Left lobe of liver (tissue), 2 donors: ENCODE measurements around the gene LAMA4. TPM values are rescaled to one million over a fixed set of nuclear protein-coding genes. Genes with fewer than 3 reads are reported as not detected.

Source experiments
- ATAC-seq: fragments of 200-7000 bp; cut with Tn5 transposase; one replicate; pipeline ENCODE4 v1.9.1; 2020; ENCODE audit warnings: mild to moderate bottlenecking, moderate library complexity
- DNase-seq: peaks from one replicate; pipeline ENCODE4 v3.0.0-alpha.2; 2020; ENCODE audit warnings: low spot score
- total RNA-seq: library from RNA; stranded (reverse); gene quantifications from one replicate; pipeline ENCODE4 v1.2.1, GENCODE V29; 2021
- donor health status: DM: no; HTN: no; CAD: no; lungs with moderate emphysema.
- donor health status: DM: no; HTN: yes; CAD: no.

LAMA4 gene
- total RNA-seq, 1 donor from 2014 or later, result 2.8 TPM

DNA sequence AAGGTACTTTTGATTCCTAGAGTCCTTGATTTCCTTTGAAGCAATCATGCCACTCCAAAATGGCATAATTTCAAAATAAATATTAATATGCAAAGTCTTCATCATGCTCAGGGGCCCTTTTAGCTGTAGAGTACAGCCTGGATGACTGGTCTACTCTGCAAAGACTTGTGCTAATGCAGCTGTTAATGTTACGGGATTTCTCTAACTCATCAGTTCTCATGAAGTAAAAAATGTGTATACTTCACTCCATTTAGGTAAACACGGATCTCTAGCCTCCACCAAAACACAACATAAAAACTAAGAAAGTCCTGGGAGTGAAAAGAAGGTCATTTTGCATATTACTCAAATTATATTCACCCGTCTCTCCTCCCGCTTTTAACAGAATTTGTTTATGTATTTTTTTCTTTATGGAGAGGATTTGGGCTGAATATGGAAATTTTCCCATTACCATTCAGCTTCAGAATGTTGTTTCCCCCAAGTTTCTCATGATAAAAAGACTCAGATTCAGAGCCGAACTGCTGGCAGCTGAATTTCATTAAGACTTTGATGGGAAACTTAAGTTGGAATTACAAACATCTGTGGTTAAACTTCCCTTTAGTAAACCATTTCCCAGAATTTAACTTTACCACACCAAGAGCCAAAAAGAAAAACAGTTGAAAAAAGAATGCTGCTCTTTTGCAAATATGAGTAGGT, 8.7 kb downstream of the LAMA4 start:
- no peak for DNase-seq
- no peak for ATAC-seq

- ATAC-seq, result no peak
- DNase-seq, result no peak
Measured at GRCh38 chr6:112243861-112244827, 10.2 kb downstream of the LAMA4 start.

DNA sequence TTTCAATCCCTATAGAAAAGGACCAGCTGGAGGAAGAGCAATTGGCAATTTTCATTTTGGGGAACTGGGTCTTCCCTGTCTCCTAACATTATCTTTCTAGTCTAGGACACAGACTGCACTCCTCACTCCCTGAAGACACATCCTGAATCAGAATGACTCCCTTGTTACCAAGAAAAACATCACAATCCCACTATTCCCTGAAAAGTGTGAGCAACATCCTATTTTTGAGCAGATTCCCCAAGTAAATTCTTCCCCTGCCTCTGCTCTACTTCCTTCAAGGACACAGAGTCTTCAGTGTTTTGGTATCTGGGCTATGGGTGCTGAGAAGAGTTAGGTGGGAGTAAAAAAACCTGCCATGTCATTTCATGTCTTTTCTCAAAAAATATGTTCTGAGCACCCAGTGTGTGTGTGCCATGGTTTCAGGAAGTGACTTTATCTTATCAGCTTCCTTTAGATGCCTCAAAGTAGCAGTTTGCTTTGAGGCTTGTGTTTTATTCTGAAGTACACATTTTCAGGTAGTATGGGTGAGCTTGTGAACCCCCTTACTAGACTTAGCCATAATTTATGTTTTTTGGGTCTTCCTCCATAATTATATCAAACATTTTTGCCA, 12.4 kb downstream of the LAMA4 start:
- DNase-seq (no peak), ATAC-seq (no peak)

DNA sequence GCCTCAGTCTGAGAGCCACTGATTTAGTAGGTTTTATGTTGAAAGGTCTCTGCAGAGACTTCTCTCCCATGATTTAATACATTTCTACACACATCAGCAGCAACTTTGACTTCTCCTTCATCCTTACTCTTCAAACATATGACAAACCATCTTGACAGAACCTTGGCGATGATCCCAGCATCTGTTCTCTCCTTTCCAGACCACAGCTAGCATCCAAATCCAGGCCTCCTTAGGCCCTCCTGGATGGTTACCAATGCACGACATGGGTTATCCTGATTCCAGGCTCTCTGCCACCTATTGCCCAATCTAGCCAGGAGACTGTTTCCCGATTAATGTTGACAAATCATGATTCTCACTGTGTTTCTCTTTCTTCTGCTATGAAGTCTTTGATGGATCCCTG, 16.8 kb downstream of the LAMA4 start:
- ATAC-seq (peak; percentile 79), DNase-seq (peak; percentile 72)

DNA sequence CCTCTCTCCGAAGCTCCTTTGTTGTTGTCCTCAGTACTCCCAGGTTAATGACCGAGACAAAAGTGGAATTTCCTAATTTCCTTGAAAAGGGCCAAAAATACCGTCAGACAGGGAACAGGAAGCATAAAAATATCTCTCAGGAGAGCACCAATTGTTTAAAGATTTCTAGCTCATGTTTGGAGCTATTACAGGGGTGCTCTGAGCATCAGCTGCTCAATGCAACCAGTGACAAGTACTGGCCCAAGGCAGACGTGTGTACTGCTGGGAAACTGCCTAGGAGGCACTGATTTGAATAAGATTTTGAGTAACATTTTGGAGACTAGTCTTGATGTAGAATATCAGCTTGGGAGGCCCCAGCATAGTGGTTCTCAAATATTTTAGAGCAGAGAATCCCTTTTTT, 17.3 kb downstream of the LAMA4 start:
- no peak for DNase-seq
- no peak for ATAC-seq

DNA sequence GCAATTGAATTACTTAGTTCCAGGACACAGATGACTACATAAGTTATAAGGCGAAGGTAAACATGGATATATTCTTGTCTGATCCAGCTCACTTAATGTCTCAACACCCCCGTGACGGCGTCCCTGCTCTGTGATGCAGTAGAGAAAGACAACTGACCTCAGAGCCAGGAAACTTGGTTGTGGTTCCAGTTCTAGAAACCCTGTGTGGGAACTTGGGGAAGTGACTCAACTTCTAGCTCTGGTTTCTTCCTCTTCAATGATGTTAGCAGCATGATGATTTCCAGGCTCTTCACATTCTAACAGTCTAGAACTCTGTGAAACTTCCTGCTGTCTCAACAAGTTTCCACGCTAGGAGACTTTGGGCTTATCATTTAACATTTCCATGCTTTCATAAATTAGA, 18.4 kb downstream of the LAMA4 start:
- ATAC-seq, result no peak
- DNase-seq, result no peak

DNA sequence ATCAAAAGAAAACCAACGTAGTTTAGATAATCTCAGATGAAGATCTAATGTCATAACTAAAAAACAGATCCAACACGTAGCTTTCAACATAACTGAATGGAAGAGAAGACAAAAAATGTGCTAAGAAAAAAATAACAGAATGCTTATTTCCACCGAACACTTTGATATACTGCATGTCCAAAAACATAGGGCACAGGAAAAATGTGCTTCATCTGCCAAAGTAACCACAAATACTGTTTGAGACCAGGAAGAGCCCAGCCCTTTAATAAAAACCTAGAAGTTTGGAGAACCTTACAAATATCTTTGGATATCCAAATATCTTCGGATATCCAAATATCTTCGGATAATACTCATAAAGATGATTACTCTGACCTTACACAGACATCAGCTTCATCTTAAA, 19.8 kb downstream of the LAMA4 start:
- ATAC-seq (no peak), DNase-seq (no peak)

DNA sequence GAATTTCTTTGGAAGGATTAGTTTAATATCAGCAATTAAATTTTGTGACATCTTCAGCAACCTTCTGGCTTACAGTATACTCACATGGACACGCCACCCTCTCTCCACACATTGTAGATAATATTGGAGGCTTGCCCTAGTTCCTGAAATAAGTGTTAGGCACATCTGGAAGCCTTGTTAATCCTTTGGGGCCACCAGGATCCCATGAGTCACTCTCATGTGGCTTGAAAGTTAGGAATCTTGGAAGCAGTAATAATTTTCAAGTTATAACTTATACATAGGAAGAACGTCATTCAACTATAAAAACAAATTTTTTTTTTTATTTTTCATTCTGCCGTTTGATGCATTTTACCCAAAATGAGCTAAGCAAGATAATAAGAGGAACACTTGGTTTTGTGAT, 20.5 kb downstream of the LAMA4 start:
- no peak for DNase-seq
- no peak for ATAC-seq

GRCh38 chr6:112232845-112233256, 21.5 kb downstream of the LAMA4 start:
- no peak for DNase-seq

GRCh38 chr6:112231594-112232060, 22.7 kb downstream of the LAMA4 start:
- ATAC-seq (no peak), DNase-seq (no peak)

More at GRCh38 chr6:112232845-112233256, 21.5 kb downstream of the LAMA4 start:
- peak; percentile 73 for ATAC-seq

- DNase-seq (no peak), ATAC-seq (no peak)
Measured at GRCh38 chr6:112231164-112231563, 23.2 kb downstream of the LAMA4 start.

- ATAC-seq, result no peak
- DNase-seq, result no peak
Measured at GRCh38 chr6:112228480-112229332, 25.7 kb downstream of the LAMA4 start.

DNA sequence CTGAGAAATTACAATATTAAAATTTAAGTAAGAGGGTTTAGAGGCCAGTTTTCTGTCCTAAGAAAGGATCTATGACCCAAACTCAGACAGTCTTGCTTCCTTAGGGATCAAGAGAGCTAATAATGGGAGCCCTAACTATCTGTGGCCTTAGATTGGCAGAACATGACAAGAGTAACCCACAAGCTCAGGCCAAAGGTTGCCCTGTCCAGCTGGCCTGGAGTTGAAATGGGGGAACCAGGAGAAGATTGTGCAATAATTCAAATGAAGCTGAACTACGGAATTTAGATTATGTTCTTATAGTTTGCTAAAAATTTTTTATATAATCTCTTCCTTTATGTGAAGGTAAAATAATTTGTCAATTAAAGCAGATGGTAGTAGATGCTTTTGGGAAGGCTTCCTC, 26.4 kb downstream of the LAMA4 start:
- peak; percentile 61 for DNase-seq
- ATAC-seq, result peak; percentile 84

GRCh38 chr6:112227411-112227810, 27.0 kb downstream of the LAMA4 start:
- ATAC-seq (no peak), DNase-seq (no peak)

DNA sequence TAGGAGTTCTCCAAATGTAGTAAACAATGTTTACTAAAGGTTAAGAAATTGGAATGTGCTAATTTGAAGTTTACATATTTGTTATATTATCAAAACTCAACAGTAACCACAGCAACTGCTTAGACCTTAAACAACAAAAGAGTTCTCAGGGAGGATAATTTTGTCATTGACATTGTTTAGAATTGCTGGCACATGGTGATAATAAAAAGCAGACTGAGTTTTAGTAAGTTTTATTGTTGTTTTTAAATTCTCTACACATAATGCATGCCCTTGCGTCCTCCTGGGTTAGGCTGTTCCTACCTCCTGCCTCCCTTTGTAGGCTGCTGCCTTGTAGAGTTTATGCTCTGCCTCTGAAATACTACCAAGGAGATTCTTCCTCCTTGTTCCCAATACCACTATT, 28.7 kb downstream of the LAMA4 start:
- ATAC-seq, result no peak
- DNase-seq, result no peak

- no peak for DNase-seq
- no peak for ATAC-seq
Measured at GRCh38 chr6:112224088-112224487, 30.3 kb downstream of the LAMA4 start.

DNA sequence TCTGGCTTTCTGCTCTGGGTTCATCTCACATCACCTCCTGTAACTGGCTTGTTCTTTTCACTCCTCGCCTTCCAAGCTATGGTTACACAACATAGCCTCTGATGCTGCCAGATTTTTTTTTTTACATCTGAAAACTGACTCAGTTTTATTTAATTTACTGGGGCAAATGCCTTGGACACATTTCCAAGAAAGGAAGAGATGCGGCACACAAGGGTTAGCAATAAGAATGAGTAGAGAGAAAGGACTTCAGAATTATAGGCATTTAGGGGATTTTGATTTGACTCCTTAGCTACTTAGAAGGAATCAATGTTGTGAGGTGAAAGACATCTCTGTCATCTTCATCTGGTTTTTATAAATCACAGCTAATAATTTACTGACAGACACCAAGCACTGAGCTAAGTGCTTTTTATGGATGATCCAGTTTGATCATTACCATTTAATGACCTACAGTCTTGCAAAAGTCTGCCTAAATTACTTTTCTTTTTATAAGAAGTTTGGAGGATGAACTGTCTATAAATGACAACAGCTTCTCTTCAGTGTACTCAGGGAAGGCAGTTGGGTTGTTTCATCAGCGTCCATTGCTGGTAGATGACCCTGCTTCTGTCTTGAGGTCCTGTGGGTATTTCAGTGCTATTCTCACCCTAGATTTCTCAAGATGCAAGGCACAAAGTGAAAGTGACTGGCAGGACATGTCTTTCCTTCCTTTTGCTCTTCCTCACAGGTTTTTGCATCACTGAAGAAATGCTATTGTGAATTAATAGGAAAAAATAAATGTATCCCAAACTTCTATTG, 31.1 kb downstream of the LAMA4 start:
- ATAC-seq, result peak; percentile 59
- no peak for DNase-seq

DNA sequence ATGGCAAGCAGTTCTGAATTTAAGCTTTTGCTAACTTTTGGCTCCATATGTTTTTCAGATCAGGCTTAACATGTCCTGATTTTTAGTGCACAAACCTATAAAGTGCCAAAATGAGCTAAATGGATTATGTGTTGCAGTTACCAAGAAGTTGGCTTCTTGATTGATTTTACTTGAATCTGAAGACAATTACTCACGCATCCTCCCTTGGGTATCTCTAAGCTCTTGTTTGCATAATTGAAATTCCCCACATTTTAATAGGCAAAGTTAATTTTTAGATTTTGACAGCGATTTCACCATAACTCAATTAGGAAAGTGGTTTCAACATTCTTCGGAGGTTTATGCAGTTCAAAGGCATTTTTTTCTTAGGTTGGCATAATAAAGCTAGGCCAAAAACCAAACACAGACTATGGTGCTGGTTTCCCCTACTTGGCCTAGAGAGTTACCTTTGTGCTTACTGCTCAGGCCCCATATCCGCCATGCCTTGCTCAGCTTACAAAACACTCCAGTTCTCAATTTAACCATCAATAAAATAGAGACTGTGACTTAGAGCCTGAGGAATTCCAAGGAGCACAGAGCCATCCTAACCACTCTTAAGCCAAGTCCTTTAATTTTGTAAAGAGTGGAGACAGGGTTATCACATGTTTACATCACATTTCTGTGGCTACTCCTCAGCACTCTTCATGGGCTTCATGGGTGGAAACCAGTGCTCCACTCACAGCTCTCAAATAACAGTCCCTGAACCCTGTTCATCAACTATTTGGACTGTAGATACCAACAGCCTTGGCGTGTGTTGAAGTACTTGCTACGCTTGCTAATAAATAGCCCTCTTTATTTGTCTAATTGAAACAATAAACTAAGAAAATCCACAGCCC, 32.1 kb downstream of the LAMA4 start:
- ATAC-seq, result peak; percentile 40
- DNase-seq, result no peak

GRCh38 chr6:112221561-112221960, 32.8 kb downstream of the LAMA4 start:
- DNase-seq (no peak), ATAC-seq (no peak)
